Measurements from ENCODE around the gene KIAA1328. TPM values are rescaled to one million over a fixed set of nuclear protein-coding genes. Genes with fewer than 3 reads are reported as not detected.

Gene KIAA1328
- total RNA-seq, 1 donor from 2014 or later, result 9.2 TPM

- Mint-ChIP-seq H3K27ac (ENCODE audit: unreplicated experiment) (no peak overlapping the region), H3K27me3 (ENCODE audit: unreplicated experiment) (peaks cover 5% of the 10 kb centered on the region), H3K36me3 (ENCODE audit: low read depth, unreplicated experiment) (no peaks in the 10 kb centered on the region), H3K4me1 (ENCODE audit: unreplicated experiment) (no peaks in the 10 kb centered on the region), H3K9me3 (ENCODE audit: unreplicated experiment) (no peaks in the 10 kb centered on the region), H3K4me3 (ENCODE audit: unreplicated experiment) (no peak overlapping the region)
- no peak for TF ChIP-seq CTCF (IDR thresholded peaks at IDR 0.05; ENCODE audit: unreplicated experiment)
- no peak for DNase-seq (ENCODE audit: low spot score)
Measured at GRCh38 chr18:36934884-36935283, 106.0 kb downstream of the KIAA1328 start.

- Mint-ChIP-seq H3K27me3 (ENCODE audit: unreplicated experiment) (no peaks in the 10 kb centered on the region), H3K4me3 (ENCODE audit: unreplicated experiment) (no peak overlapping the region), H3K4me1 (ENCODE audit: unreplicated experiment) (no peaks in the 10 kb centered on the region), H3K36me3 (ENCODE audit: low read depth, unreplicated experiment) (no peaks in the 10 kb centered on the region), H3K9me3 (ENCODE audit: unreplicated experiment) (no peaks in the 10 kb centered on the region), H3K27ac (ENCODE audit: unreplicated experiment) (no peak overlapping the region)
- DNase-seq (ENCODE audit: low spot score), result peak; percentile 20
- TF ChIP-seq CTCF (IDR thresholded peaks at IDR 0.05; ENCODE audit: unreplicated experiment), result peak; percentile 76
Measured at GRCh38 chr18:36942264-36942663, 113.3 kb downstream of the KIAA1328 start.

GRCh38 chr18:36947820-36948348 is 119.0 kb downstream of the KIAA1328 start:
- H3K9me3 Mint-ChIP-seq (ENCODE audit: unreplicated experiment), result no peaks in the 10 kb centered on the region
- no peaks in the 10 kb centered on the region for H3K27me3 Mint-ChIP-seq (ENCODE audit: unreplicated experiment)
- H3K36me3 Mint-ChIP-seq (ENCODE audit: low read depth, unreplicated experiment), result no peaks in the 10 kb centered on the region
- no peak overlapping the region for H3K27ac Mint-ChIP-seq (ENCODE audit: unreplicated experiment)
- H3K4me1 Mint-ChIP-seq (ENCODE audit: unreplicated experiment), result no peaks in the 10 kb centered on the region
- H3K4me3 Mint-ChIP-seq (ENCODE audit: unreplicated experiment), result no peak overlapping the region
- no peak for DNase-seq (ENCODE audit: low spot score)
- no peak for TF ChIP-seq CTCF (IDR thresholded peaks at IDR 0.05; ENCODE audit: unreplicated experiment)

GRCh38 chr18:36950282-36950681 is 121.4 kb downstream of the KIAA1328 start:
- Mint-ChIP-seq H3K27me3 (ENCODE audit: unreplicated experiment) (no peaks in the 10 kb centered on the region), H3K36me3 (ENCODE audit: low read depth, unreplicated experiment) (no peaks in the 10 kb centered on the region), H3K27ac (ENCODE audit: unreplicated experiment) (no peak overlapping the region), H3K4me3 (ENCODE audit: unreplicated experiment) (no peak overlapping the region), H3K9me3 (ENCODE audit: unreplicated experiment) (no peaks in the 10 kb centered on the region), H3K4me1 (ENCODE audit: unreplicated experiment) (no peaks in the 10 kb centered on the region)
- TF ChIP-seq CTCF (IDR thresholded peaks at IDR 0.05; ENCODE audit: unreplicated experiment), result no peak
- no peak for DNase-seq (ENCODE audit: low spot score)

GRCh38 chr18:36950960-36951359 is 122.0 kb downstream of the KIAA1328 start:
- no peak overlapping the region for H3K4me3 Mint-ChIP-seq (ENCODE audit: unreplicated experiment)

More at GRCh38 chr18:36950960-36951359, 122.0 kb downstream of the KIAA1328 start:
- no peak overlapping the region for H3K27ac Mint-ChIP-seq (ENCODE audit: unreplicated experiment)
- H3K27me3 Mint-ChIP-seq (ENCODE audit: unreplicated experiment), result no peaks in the 10 kb centered on the region
- DNase-seq (ENCODE audit: low spot score), result no peak
- H3K4me1 Mint-ChIP-seq (ENCODE audit: unreplicated experiment), result no peaks in the 10 kb centered on the region
- no peaks in the 10 kb centered on the region for H3K9me3 Mint-ChIP-seq (ENCODE audit: unreplicated experiment)
- H3K36me3 Mint-ChIP-seq (ENCODE audit: low read depth, unreplicated experiment), result no peaks in the 10 kb centered on the region
- no peak for TF ChIP-seq CTCF (IDR thresholded peaks at IDR 0.05; ENCODE audit: unreplicated experiment)

Data from endothelial cell (in vitro differentiated cells).